ENCODE data around the gene MSMB. TPM values are rescaled to one million over a fixed set of nuclear protein-coding genes. Genes with fewer than 3 reads are reported as not detected.
A peak's percentile ranks its signal among the peaks of the same experiment; 100 is the strongest.

Gene MSMB
- total and polyA plus RNA-seq, 2 donors from 2014 or later, result not detected

DNA sequence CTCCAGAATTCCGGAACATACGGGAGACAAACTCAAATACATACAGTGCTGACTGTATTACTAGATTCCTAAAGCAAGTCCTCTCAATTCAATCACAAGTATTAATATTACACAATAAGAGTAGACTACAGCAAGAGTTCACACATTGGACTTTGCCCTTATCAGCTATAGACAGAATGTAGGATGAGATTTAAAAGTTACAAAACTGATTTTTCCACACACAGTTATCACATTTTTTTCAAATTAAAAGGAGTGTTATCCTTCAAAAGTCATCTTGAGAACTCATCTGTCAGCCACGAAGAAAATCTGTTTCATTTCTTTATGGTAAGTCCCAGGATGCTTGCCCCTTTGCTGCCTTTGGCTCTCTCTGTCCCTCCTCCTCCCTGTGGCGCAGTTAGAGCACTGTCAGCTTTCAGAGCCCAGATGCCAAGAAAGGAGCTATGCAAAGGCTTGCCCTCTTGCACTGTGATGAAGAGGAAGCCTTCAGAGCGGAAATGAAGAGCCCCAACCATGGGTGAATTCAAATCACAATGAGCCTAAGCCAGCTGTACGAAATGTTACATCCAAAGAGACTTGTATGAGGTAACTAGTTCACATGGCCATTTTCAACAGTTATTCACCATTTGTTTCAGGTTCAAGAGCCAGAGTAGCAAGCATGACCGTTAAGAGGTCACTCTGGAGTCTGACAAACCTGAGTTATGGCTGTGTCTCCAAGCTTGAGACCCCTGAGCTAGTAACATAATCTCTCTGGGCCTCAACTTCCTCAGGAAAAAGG is 26.3 kb downstream of the MSMB start:
- DNase-seq (no peak), FAIRE-seq (no peak)
- H3K27ac ChIP-seq (ENCODE audit: low read depth in 2 of 2, low read length in 2 of 2), result peak overlapping the region; percentile 37 to 56
- peak overlapping the region in 2 of 3 donors; percentile 18 to 24 for H3K4me3 ChIP-seq (ENCODE audit: low read length in 3 of 3)
- peak overlapping the region in 1 of 3 donors; percentile 20 for H3K9ac ChIP-seq (ENCODE audit: low read length in 3 of 3)
- no peaks in the 10 kb centered on the region for H3K9me3 ChIP-seq (ENCODE audit: control insufficient read depth in 2 of 3, insufficient read depth in 1 of 3, low read length in 3 of 3)
- H3K4me1 ChIP-seq (ENCODE audit: control insufficient read depth in 2 of 3, insufficient read depth in 2 of 3, low read depth in 1 of 3, low read length in 3 of 3), result peaks cover 6 to 25% (median 24%) of the 10 kb centered on the region in 3 donors
- intact Hi-C loops (cut with DNase I), result no loop called here
- peaks cover 3 to 13% (median 5%) of the 10 kb centered on the region in 3 donors for H3K36me3 ChIP-seq (ENCODE audit: control insufficient read depth in 2 of 3, insufficient read depth in 3 of 3, low read length in 3 of 3)
- no peaks in the 10 kb centered on the region for H3K27me3 ChIP-seq (ENCODE audit: control insufficient read depth, insufficient read depth, low read length)
- TF ChIP-seq CTCF (IDR thresholded peaks at IDR 0.05; ENCODE audit: borderline replicate concordance, extremely low read depth, insufficient read depth), result no peak

DNA sequence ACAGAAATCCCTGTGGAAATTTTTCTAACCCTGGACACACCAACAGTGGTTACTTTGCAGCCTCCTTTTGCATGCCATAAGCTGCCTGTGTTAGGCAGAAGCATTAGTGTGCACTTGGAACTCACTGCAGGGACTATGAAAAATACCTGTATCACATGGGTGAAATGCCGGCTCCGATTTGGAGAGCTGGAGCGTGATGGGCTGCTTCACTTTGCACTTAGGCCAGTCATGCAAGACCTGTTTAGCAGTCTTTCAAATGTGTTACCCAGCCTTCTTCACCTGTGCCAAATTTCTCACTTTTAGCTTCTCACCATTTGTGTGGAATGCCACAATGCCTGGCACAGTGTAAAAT is 26.9 kb downstream of the MSMB start:
- Histone ChIP-seq H3K4me3 (ENCODE audit: low read length in 3 of 3) (peak overlapping the region in 2 of 3 donors; percentile 13 to 31), H3K4me1 (ENCODE audit: control insufficient read depth in 2 of 3, insufficient read depth in 2 of 3, low read depth in 1 of 3, low read length in 3 of 3) (peaks cover 6 to 25% (median 24%) of the 10 kb centered on the region in 3 donors), H3K36me3 (ENCODE audit: control insufficient read depth in 2 of 3, insufficient read depth in 3 of 3, low read length in 3 of 3) (peaks cover 3 to 14% (median 5%) of the 10 kb centered on the region in 3 donors), H3K9ac (ENCODE audit: low read length in 3 of 3) (peak overlapping the region in 1 of 3 donors; percentile 29), H3K9me3 (ENCODE audit: control insufficient read depth in 2 of 3, insufficient read depth in 1 of 3, low read length in 3 of 3) (no peaks in the 10 kb centered on the region), H3K27me3 (ENCODE audit: control insufficient read depth, insufficient read depth, low read length) (no peaks in the 10 kb centered on the region), H3K27ac (ENCODE audit: low read depth in 2 of 2, low read length in 2 of 2) (peak overlapping the region; percentile 37 to 48)
- intact Hi-C loops (cut with DNase I), result no loop called here
- DNase-seq (peak in 3 of 5 donors; percentile 54 to 59 (median 54)), FAIRE-seq (no peak)
- TF ChIP-seq CTCF (IDR thresholded peaks at IDR 0.05; ENCODE audit: borderline replicate concordance, extremely low read depth, insufficient read depth), result no peak

GRCh38 chr10:46018453-46019176 is 27.5 kb downstream of the MSMB start:
- DNase-seq, result no peak
- Histone ChIP-seq H3K9ac (ENCODE audit: low read length in 3 of 3) (peak overlapping the region in 1 of 3 donors; percentile 29), H3K9me3 (ENCODE audit: control insufficient read depth in 2 of 3, insufficient read depth in 1 of 3, low read length in 3 of 3) (no peaks in the 10 kb centered on the region), H3K4me3 (ENCODE audit: low read length in 3 of 3) (peak overlapping the region in 1 of 3 donors; percentile 31), H3K27me3 (ENCODE audit: control insufficient read depth, insufficient read depth, low read length) (no peaks in the 10 kb centered on the region), H3K4me1 (ENCODE audit: control insufficient read depth in 2 of 3, insufficient read depth in 2 of 3, low read depth in 1 of 3, low read length in 3 of 3) (peaks cover 3 to 25% (median 24%) of the 10 kb centered on the region in 3 donors), H3K27ac (ENCODE audit: low read depth in 2 of 2, low read length in 2 of 2) (peak overlapping the region; percentile 20 to 37), H3K36me3 (ENCODE audit: control insufficient read depth in 2 of 3, insufficient read depth in 3 of 3, low read length in 3 of 3) (peaks cover 3 to 18% (median 5%) of the 10 kb centered on the region in 3 donors)
- FAIRE-seq, result no peak
- no peak for TF ChIP-seq CTCF (IDR thresholded peaks at IDR 0.05; ENCODE audit: borderline replicate concordance, extremely low read depth, insufficient read depth)
- intact Hi-C loops (cut with DNase I), result no loop called here

All from kidney (tissue), 14 donors.